Left ventricle myocardium inferior (tissue), 1 donor: ENCODE measurements around the gene HACL1. TPM values are rescaled to one million over a fixed set of nuclear protein-coding genes. Genes with fewer than 3 reads are reported as not detected.
"Not testable (repeated sequence)": the region's sequence is repeated elsewhere in the genome, so short reads cannot be mapped to it uniquely, and the experiment has no call there.

Source experiments
- DNase-seq: peaks from one replicate; pipeline ENCODE4 v3.0.0-alpha.2; 2020
- H3K27ac ChIP-seq: fragments of 200-600 bp; replicated peaks from 2 replicates; pipeline ENCODE4 v1.8.0; 2021
- H3K27me3 ChIP-seq: fragments of 200-600 bp; 2 replicates; pipeline ENCODE4 v1.8.0; 2021; ENCODE audit warnings: low read depth
- H3K36me3 ChIP-seq: fragments of 200-600 bp; 2 replicates; pipeline ENCODE4 v1.8.0; 2021
- H3K4me1 ChIP-seq: fragments of 200-600 bp; 2 replicates; pipeline ENCODE4 v1.8.0; 2021
- H3K4me3 ChIP-seq: fragments of 200-600 bp; 2 replicates; pipeline ENCODE4 v1.8.0; 2021; ENCODE audit warnings: mild to moderate bottlenecking, moderate library complexity
- H3K9me3 ChIP-seq: fragments of 200-600 bp; replicated peaks from 2 replicates; pipeline ENCODE4 v1.8.0; 2021
- intact Hi-C: fragments of 100-400 bp; cut with micrococcal nuclease; formaldehyde crosslinking; loops from one replicate; pipeline ENCODE4 v1.11.0; 2022
- total RNA-seq: library from RNA; stranded (reverse); fragmentation: NEBNext Ultra II Directional; extraction: Animal tissue kit (Norgen Biotek cat#: 25700); gene quantifications from one replicate; pipeline ENCODE4 v1.2.1, GENCODE V29; 2021
- TF ChIP-seq, protein P1 (sequence below): fragments of 200-600 bp; IDR thresholded peaks from 2 replicates; pipeline ENCODE4 v1.8.0; 2021; ENCODE audit warnings: antibody characterized with exemption, mild to moderate bottlenecking, borderline replicate concordance
- donor health status: DM: no; HTN: yes; CAD: no; lungs with severe emphysema.

HACL1 gene
- total RNA-seq, 1 donor from 2014 or later, result 14.9 TPM

DNA sequence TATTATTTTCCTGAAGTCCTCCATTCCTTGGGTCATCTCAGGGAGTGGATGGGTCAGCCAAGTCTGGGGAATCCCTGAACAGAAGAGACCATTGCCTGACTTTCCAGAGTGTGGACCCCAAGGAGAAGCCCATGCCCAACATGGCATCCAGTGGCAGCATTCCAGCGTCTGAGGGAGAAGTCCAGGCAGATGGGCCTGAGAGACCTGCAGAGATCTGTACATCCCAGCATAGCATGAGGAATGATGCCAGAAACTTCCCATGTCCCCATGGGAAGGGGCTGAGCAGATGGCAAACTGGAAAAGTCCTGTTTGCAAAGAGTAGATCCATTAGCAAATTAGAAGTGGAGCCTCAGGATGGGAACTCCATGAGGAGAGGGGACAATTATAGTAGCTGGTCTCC, 62.3 kb downstream of the HACL1 start:
- Histone ChIP-seq H3K27ac (no peak overlapping the region), H3K36me3 (no peaks in the 10 kb centered on the region), H3K4me3 (no peak overlapping the region), H3K4me1 (peaks cover 17% of the 10 kb centered on the region), H3K9me3 (no peaks in the 10 kb centered on the region), H3K27me3 (no peaks in the 10 kb centered on the region)
- TF ChIP-seq, protein P1, sequence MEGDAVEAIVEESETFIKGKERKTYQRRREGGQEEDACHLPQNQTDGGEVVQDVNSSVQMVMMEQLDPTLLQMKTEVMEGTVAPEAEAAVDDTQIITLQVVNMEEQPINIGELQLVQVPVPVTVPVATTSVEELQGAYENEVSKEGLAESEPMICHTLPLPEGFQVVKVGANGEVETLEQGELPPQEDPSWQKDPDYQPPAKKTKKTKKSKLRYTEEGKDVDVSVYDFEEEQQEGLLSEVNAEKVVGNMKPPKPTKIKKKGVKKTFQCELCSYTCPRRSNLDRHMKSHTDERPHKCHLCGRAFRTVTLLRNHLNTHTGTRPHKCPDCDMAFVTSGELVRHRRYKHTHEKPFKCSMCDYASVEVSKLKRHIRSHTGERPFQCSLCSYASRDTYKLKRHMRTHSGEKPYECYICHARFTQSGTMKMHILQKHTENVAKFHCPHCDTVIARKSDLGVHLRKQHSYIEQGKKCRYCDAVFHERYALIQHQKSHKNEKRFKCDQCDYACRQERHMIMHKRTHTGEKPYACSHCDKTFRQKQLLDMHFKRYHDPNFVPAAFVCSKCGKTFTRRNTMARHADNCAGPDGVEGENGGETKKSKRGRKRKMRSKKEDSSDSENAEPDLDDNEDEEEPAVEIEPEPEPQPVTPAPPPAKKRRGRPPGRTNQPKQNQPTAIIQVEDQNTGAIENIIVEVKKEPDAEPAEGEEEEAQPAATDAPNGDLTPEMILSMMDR, result no peak
- intact Hi-C loops, result no loop called here
- no peak for DNase-seq

DNA sequence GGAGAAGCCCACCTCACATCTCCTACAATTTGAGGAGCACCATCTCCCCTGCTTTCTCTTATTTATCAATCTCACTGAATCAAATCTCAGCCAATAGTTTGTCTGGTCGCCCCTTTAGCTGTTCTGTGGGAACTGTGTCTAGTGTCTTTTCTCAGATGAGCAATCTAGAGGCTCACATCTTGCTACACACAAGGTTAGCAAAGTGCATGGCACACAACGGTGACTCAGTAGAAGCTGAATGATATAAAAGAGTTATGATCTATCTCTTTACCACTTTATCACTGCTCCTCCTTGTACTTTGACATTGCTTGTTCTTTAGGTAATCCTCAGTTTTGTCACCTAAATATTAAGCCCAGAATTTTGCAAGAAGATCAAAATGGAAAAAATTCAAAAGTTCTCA, 63.0 kb downstream of the HACL1 start:
- TF ChIP-seq, protein P1, result no peak
- Histone ChIP-seq H3K4me3 (no peak overlapping the region), H3K4me1 (peaks cover 13% of the 10 kb centered on the region), H3K9me3 (no peaks in the 10 kb centered on the region), H3K27ac (no peak overlapping the region), H3K27me3 (no peaks in the 10 kb centered on the region), H3K36me3 (no peaks in the 10 kb centered on the region)
- no peak for DNase-seq
- intact Hi-C loops, result no loop called here

DNA sequence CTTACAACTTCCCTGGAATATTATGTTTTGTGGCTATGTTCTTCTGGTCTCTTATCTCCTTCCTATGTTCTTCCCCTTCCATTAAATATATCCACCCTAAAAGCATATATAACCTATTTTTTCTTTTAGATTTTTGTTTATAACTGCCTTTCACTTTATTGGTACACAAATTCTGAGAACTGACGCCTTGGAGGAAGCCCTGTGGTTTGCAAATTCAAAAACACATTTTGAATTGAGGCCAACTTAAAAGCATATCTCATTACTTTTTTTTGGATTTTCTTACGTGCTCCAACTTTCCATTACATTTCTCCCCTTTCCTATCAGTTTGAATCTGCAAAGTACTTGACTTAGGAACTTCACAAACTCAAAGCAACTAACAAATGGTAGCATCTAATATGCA, 64.5 kb downstream of the HACL1 start:
- Histone ChIP-seq H3K36me3 (no peaks in the 10 kb centered on the region), H3K27me3 (no peaks in the 10 kb centered on the region), H3K4me1 (no peaks in the 10 kb centered on the region), H3K4me3 (no peak overlapping the region), H3K9me3 (no peaks in the 10 kb centered on the region), H3K27ac (no peak overlapping the region)
- intact Hi-C loops, result no loop called here
- TF ChIP-seq, protein P1, result no peak
- no peak for DNase-seq

DNA sequence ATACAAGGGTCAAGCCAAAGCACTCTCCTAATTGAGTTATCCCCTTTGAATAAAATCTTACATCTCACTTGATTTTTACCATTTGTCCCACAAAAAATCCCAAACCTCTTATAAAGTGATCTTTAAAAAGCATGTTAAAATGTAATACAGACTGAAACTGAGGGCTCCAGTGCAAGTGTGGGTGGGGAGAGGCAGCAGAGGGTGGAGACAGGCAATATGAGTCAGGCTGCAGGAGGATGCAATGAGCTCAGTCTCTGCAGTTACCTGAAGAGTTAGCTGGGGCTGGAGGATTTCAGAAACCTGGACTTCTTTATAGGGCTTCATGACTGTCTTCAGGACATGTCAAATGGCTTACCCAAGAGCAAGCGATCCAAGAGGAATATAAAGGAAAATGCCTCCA, 65.6 kb downstream of the HACL1 start:
- H3K9me3 ChIP-seq, result no peaks in the 10 kb centered on the region
- H3K4me1 ChIP-seq, result no peaks in the 10 kb centered on the region
- intact Hi-C loops, result no loop called here
- TF ChIP-seq, protein P1, result no peak
- no peak overlapping the region for H3K27ac ChIP-seq
- no peaks in the 10 kb centered on the region for H3K27me3 ChIP-seq
- H3K4me3 ChIP-seq, result no peak overlapping the region
- no peaks in the 10 kb centered on the region for H3K36me3 ChIP-seq
- no peak for DNase-seq

DNA sequence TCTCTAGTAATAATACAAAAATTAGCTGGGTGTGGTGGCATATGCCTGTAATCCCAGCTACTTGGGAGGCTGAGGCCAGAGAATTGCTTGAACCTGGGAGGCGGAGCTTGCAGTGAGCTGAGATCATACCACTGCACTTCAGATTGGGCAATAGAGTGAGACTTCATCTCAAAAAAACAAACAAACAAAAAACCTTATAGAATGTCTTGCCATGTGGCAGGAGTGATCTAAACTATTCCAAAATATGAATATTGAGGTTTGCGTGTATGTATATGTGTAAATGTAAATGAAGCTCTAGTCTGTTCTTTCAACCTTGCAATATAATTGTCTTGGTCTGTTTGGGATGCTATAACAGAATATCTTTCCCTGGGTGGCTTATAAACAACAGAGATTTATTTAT, 68.8 kb downstream of the HACL1 start:
- DNase-seq, intact Hi-C loops: not testable (repeated sequence)

DNA sequence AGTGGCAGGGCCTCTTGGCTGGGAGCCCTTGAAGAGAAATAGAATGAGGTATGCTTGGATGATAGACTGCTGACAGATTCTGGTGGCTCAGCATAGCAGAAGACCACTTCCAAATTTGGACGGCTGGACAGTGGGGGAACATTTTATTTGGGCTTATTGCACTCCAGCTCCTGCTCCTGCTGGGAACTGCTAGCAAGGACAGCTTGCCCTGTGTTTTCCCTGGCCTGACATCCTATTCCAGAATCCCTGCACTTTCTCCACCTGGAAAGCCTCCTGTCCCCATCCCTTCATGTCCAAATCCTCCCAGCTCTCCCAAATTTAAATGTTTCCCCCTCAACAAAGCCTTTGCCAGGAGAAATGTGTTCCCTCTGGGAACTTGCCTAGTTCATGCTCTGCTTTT, 70.0 kb downstream of the HACL1 start:
- TF ChIP-seq, protein P1, result no peak
- no peak for DNase-seq
- Histone ChIP-seq H3K27me3 (no peaks in the 10 kb centered on the region), H3K4me3 (no peak overlapping the region), H3K36me3 (no peaks in the 10 kb centered on the region), H3K27ac (no peak overlapping the region), H3K9me3 (no peaks in the 10 kb centered on the region), H3K4me1 (peaks cover 8% of the 10 kb centered on the region)
- intact Hi-C loops, result no loop called here

More for the DNA sequence above, 68.8 kb downstream of the HACL1 start:
- H3K4me1 ChIP-seq, H3K4me3 ChIP-seq, H3K27me3 ChIP-seq, H3K36me3 ChIP-seq, H3K9me3 ChIP-seq, H3K27ac ChIP-seq: not testable (repeated sequence)
